Melanocyte of skin (primary cell): ENCODE data around the gene UNC5CL. TPM values are rescaled to one million over a fixed set of nuclear protein-coding genes. Genes with fewer than 3 reads are reported as not detected.

Experiments used
- total RNA-seq, 2 donors: library from RNA; depleted of rRNA; stranded (reverse); fragments of >200 nt; gene quantifications; 2 replicates each; pipeline ENCODE4 v1.2.3, GENCODE V29; 2012

Gene UNC5CL
- total RNA-seq: under 1 TPM; under 0.01 to 0.33 TPM

GRCh38 chr6:41039060-41039998 lies at the start of gene UNC5CL:
UNC5CL (minus strand) TSS chr6:41039221; CDS start chr6:41035074, 4,147 bp downstream.

GRCh38 chr6:41072836-41073202 lies 33.8 kb upstream of the UNC5CL start, which contains the start of gene NFYA:
NFYA (plus strand) TSS chr6:41072974; CDS start chr6:41079090, 6,116 bp downstream.

GRCh38 chr6:41071923-41072835 lies 33.2 kb upstream of the UNC5CL start, which contains the start of gene OARD1:
OARD1 (minus strand) TSS chr6:41072356; CDS start chr6:41071634, 722 bp downstream.

GRCh38 chr6:41053041-41053440 lies 14.0 kb upstream of the UNC5CL start, which contains the start of gene APOBEC2:
APOBEC2 (plus strand) TSS chr6:41053202; CDS start chr6:41053348, 146 bp downstream.

GRCh38 chr6:41042226-41043055 lies 3.4 kb upstream of the UNC5CL start, which contains the start of gene TSPO2:
TSPO2 (plus strand) TSS chr6:41042467; CDS start chr6:41042986, 519 bp downstream.

Other genes with a start within 250 kb of the UNC5CL start
- gene TSPO2, start 3.2 kb upstream of the UNC5CL start, total RNA-seq: not detected
- not detected for gene APOBEC2, start 14.0 kb upstream of the UNC5CL start, total RNA-seq
- gene OARD1, start 33.1 kb upstream of the UNC5CL start, total RNA-seq: 1 to 10 TPM; 8.6 to 10.0 TPM
- gene NFYA, start 33.8 kb upstream of the UNC5CL start, total RNA-seq: 10 to 100 TPM in 1 of 2 donors, 1 to 10 TPM in 1; 9.3 to 12.3 TPM
- not detected for gene TREML1, start 115.1 kb upstream of the UNC5CL start, total RNA-seq
- not detected for gene TREM2, start 123.9 kb upstream of the UNC5CL start, total RNA-seq
- gene TREML2, start 161.9 kb upstream of the UNC5CL start, total RNA-seq: not detected
- not detected for gene TREML4, start 189.1 kb upstream of the UNC5CL start, total RNA-seq
- not detected for gene TREM1, start 247.5 kb upstream of the UNC5CL start, total RNA-seq